ENCODE results near the gene LIPC. TPM values are rescaled to one million over a fixed set of nuclear protein-coding genes. Genes with fewer than 3 reads are reported as not detected.

Gene LIPC
- total RNA-seq, 1 donor from 2014 or later, result not detected

DNA sequence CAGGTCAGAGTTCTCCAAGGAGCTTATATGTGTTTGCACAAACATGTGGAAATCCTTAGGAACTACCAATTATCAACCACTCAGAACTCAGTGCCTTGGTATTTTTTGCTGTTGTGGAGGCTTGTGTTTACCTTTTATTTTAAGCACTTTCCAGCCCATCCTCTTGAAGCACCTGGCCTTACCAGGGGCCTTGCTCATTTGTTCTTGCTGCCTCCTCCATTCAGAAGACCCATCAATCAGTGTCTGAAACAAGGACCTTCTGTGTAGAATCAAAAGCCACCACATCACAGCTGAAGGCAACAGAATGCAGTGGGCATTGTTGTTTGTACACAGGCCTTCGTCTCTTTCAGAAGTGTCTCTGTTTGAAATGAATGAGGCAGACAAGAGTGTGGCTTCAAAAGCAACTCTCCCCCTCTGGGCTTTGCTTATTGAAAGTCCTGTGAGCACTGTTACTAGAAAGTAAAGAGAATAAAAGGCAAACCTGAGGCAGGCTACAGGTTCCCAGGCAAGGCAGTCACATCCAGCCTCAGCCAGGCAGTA is 24.5 kb upstream of the LIPC start:
- Mint-ChIP-seq H3K27me3 (ENCODE audit: unreplicated experiment) (peaks cover 2% of the 10 kb centered on the region), H3K4me1 (ENCODE audit: unreplicated experiment) (no peaks in the 10 kb centered on the region), H3K36me3 (ENCODE audit: low read depth, unreplicated experiment) (no peaks in the 10 kb centered on the region), H3K27ac (ENCODE audit: unreplicated experiment) (no peak overlapping the region), H3K4me3 (ENCODE audit: unreplicated experiment) (no peak overlapping the region), H3K9me3 (ENCODE audit: unreplicated experiment) (no peaks in the 10 kb centered on the region)
- TF ChIP-seq, protein P1, sequence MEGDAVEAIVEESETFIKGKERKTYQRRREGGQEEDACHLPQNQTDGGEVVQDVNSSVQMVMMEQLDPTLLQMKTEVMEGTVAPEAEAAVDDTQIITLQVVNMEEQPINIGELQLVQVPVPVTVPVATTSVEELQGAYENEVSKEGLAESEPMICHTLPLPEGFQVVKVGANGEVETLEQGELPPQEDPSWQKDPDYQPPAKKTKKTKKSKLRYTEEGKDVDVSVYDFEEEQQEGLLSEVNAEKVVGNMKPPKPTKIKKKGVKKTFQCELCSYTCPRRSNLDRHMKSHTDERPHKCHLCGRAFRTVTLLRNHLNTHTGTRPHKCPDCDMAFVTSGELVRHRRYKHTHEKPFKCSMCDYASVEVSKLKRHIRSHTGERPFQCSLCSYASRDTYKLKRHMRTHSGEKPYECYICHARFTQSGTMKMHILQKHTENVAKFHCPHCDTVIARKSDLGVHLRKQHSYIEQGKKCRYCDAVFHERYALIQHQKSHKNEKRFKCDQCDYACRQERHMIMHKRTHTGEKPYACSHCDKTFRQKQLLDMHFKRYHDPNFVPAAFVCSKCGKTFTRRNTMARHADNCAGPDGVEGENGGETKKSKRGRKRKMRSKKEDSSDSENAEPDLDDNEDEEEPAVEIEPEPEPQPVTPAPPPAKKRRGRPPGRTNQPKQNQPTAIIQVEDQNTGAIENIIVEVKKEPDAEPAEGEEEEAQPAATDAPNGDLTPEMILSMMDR (IDR thresholded peaks at IDR 0.05; ENCODE audit: unreplicated experiment), result no peak
- no peak for DNase-seq (ENCODE audit: low spot score)

DNA sequence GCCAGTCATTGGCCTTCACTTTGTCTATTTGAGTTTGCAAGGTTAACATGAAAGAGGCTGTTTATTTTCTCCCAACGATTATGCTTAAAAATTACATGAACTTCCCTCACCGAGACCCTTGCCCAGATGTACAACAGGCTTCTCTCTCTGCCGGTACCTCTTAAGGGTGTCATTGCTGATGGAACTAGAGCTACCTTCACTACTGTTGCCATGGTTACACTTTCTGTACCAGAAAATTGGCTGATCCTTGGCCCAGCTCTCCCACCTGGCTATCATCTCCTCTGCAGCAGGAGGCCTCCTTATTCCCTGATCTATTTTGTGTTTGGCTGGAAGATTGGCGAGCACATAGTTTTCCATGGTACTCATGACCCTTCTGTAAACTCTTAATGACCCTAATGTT is 24.0 kb upstream of the LIPC start:
- Mint-ChIP-seq H3K36me3 (ENCODE audit: low read depth, unreplicated experiment) (no peaks in the 10 kb centered on the region), H3K27me3 (ENCODE audit: unreplicated experiment) (peaks cover 2% of the 10 kb centered on the region), H3K27ac (ENCODE audit: unreplicated experiment) (no peak overlapping the region), H3K9me3 (ENCODE audit: unreplicated experiment) (no peaks in the 10 kb centered on the region), H3K4me1 (ENCODE audit: unreplicated experiment) (no peaks in the 10 kb centered on the region), H3K4me3 (ENCODE audit: unreplicated experiment) (no peak overlapping the region)
- DNase-seq (ENCODE audit: low spot score), result no peak
- TF ChIP-seq, protein P1 (IDR thresholded peaks at IDR 0.05; ENCODE audit: unreplicated experiment), result no peak

DNA sequence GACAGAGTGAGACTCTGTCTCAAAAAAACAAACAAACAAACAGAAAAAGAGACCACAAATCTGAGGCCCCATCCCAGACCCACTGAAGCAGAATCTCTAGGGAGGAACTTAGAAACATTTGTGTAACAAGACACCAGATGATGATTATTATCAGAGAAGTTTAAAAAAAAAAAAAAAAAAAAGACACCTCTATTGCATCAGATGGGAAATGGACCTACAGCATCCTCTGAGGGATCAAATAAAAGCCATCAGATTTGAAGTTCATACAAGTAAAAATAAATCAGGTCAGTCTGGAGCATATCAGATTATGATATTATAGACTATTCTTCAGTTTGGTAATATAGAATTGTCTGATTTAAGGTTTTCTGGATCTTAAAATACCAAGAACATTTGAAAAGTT is 21.9 kb upstream of the LIPC start:
- DNase-seq (ENCODE audit: low spot score), result no peak
- H3K9me3 Mint-ChIP-seq (ENCODE audit: unreplicated experiment), result no peaks in the 10 kb centered on the region
- no peaks in the 10 kb centered on the region for H3K27me3 Mint-ChIP-seq (ENCODE audit: unreplicated experiment)
- TF ChIP-seq, protein P1 (IDR thresholded peaks at IDR 0.05; ENCODE audit: unreplicated experiment), result no peak
- H3K36me3 Mint-ChIP-seq (ENCODE audit: low read depth, unreplicated experiment), result no peaks in the 10 kb centered on the region
- no peak overlapping the region for H3K27ac Mint-ChIP-seq (ENCODE audit: unreplicated experiment)
- no peak overlapping the region for H3K4me3 Mint-ChIP-seq (ENCODE audit: unreplicated experiment)
- no peaks in the 10 kb centered on the region for H3K4me1 Mint-ChIP-seq (ENCODE audit: unreplicated experiment)

DNA sequence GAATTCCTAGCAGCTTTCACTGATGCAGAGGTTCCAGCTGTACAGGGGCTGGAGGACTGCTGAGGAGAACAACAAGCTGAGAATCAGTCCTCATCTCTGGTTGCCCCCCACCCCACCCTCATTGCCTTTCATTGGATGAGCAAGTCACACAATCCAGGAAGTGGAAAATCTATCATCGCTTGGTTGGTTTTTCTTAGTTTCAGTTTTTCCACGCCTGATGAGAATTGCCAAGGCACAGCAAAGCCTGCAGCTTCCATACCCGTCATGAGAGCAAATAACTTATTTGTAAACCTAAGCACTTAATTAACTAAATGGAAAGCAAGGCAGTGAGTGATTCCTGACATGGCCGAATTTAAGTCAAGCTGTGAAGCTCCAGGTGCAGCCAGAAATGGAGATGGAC is 21.4 kb upstream of the LIPC start:
- H3K4me3 Mint-ChIP-seq (ENCODE audit: unreplicated experiment), result no peak overlapping the region
- no peaks in the 10 kb centered on the region for H3K9me3 Mint-ChIP-seq (ENCODE audit: unreplicated experiment)
- TF ChIP-seq, protein P1 (IDR thresholded peaks at IDR 0.05; ENCODE audit: unreplicated experiment), result no peak
- no peaks in the 10 kb centered on the region for H3K4me1 Mint-ChIP-seq (ENCODE audit: unreplicated experiment)
- no peak overlapping the region for H3K27ac Mint-ChIP-seq (ENCODE audit: unreplicated experiment)
- DNase-seq (ENCODE audit: low spot score), result no peak
- no peaks in the 10 kb centered on the region for H3K27me3 Mint-ChIP-seq (ENCODE audit: unreplicated experiment)
- H3K36me3 Mint-ChIP-seq (ENCODE audit: low read depth, unreplicated experiment), result no peaks in the 10 kb centered on the region

DNA sequence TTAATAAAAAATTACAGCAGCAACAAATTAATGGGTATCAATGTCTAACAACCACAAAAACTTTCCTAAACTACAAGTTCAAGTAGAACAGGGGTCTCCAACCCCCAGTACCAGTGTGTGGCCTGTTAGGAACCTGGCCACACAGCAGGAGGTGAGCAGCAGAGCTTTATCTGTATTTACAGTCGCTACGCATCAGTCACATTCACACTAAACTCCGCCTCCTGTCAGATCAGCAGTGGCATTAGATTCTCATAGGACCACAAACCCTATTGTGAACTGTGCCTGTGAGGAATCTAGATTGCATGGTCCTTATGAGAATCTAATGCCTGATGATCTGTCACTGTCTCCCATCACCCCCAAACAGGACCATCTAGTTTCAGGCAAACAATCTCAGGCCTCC is 18.5 kb upstream of the LIPC start:
- Mint-ChIP-seq H3K27me3 (ENCODE audit: unreplicated experiment) (no peaks in the 10 kb centered on the region), H3K27ac (ENCODE audit: unreplicated experiment) (no peak overlapping the region), H3K4me1 (ENCODE audit: unreplicated experiment) (no peaks in the 10 kb centered on the region), H3K36me3 (ENCODE audit: low read depth, unreplicated experiment) (no peaks in the 10 kb centered on the region), H3K4me3 (ENCODE audit: unreplicated experiment) (no peak overlapping the region), H3K9me3 (ENCODE audit: unreplicated experiment) (no peaks in the 10 kb centered on the region)
- DNase-seq (ENCODE audit: low spot score), result no peak
- TF ChIP-seq, protein P1 (IDR thresholded peaks at IDR 0.05; ENCODE audit: unreplicated experiment), result no peak

All from endothelial cell (in vitro differentiated cells).